Pancreas (tissue), 10 donors: ENCODE data around the gene ULBP2. TPM values are rescaled to one million over a fixed set of nuclear protein-coding genes. Genes with fewer than 3 reads are reported as not detected.
A peak's percentile ranks its signal among the peaks of the same experiment; 100 is the strongest.

Source experiments
- ATAC-seq, 4 donors: fragments of 200-7000 bp; cut with Tn5 transposase; one replicate each; pipeline versions ENCODE4 v1.8.0 to v1.9.1; 2020; ENCODE audit warnings: mild to moderate bottlenecking in 4 of 4, moderate library complexity in 4 of 4
- DNase-seq, 6 donors: peaks; one replicate each; pipeline ENCODE4 v3.0.0-alpha.2; 2020
- FAIRE-seq: peaks from 2 replicates; lab custom pipeline; 2012; peaks lifted over from hg19 to GRCh38; lab: Jason Lieb, UNC
- H3K27ac ChIP-seq, 4 donors: fragments of 200-600 bp; sonication (generic); 1 replicate in 3 of 4; 2 replicates in 1 of 4; pipeline versions ENCODE4 v1.5.0 to v1.8.0; 2020
- H3K27me3 ChIP-seq, 4 donors: fragments of 200-600 bp; one replicate each; pipeline ENCODE4 v1.8.0; 2021
- H3K36me3 ChIP-seq, 3 donors: fragments of 200-600 bp; sonication (generic) in 1 of 3; one replicate each; pipeline versions ENCODE4 v1.5.0 to v1.8.0; 2020 to 2021
- H3K4me1 ChIP-seq, 3 donors: fragments of 200-600 bp; one replicate each; pipeline ENCODE4 v1.8.0; 2021
- H3K4me3 ChIP-seq, 4 donors: fragments of 200-600 bp; sonication (generic) in 2 of 4; one replicate each; pipeline versions ENCODE4 v1.5.0 to v1.8.0; 2020 to 2021
- H3K9me3 ChIP-seq, 4 donors: fragments of 200-600 bp; one replicate each; pipeline ENCODE4 v1.8.0; 2021
- WGBS, 2 donors: extraction: QIAGEN DNeasy Blood & Tissue Kit; methylation state at CpG; one replicate each; pipeline ENCODE4 v1.1.7; 2013; 5-methylcytosine and 5-hydroxymethylcytosine counted together
- intact Hi-C, 3 donors: fragments of 100-400 bp; cut with DNase I; formaldehyde crosslinking; loops; one replicate each; pipeline versions ENCODE4 v1.11.1 to v1.14.2; 2022
- polyA plus RNA-seq, 2 donors: library from polyadenylated mRNA; stranded (reverse); fragments of 200-250 nt; gene quantifications; one replicate each; pipeline ENCODE4 v1.2.3, GENCODE V29; 2013
- total RNA-seq, 6 donors: library from RNA; stranded (reverse); fragmentation: NEBNext Ultra II Directional in 4 of 6; extraction: Animal tissue kit (Norgen Biotek cat#: 25700) in 4 of 6; gene quantifications; one replicate each; pipeline versions ENCODE4 v1.2.1 to v1.2.4, GENCODE V29; 2021 to 2023
- TF ChIP-seq, protein P1 (sequence below), 4 donors: fragments of 200-600 bp; sonication (generic) in 3 of 4; IDR thresholded peaks; one replicate each; pipeline versions ENCODE4 v1.5.0 to v1.8.0; 2021; ENCODE audit warnings: antibody characterized with exemption in 4 of 4
- donor health status: healthy with polysubstance abuse.
- donor health status: DM: no; HTN: no; CAD: no; lungs with moderate emphysema.
- donor health status: DM: no; HTN: no; CAD: no.
- donor health status: control.
- donor health status: control.
- donor health status: Bipolar disorder and iron deficiency.
- donor health status: DM: yes; HTN: yes; CAD: no.
- donor health status: DM: no; HTN: no; CAD: no.
- donor health status: DM: no; HTN: no; CAD: no.
- donor health status: DM: yes; HTN: yes; CAD: no.

ULBP2 gene
- total and polyA plus RNA-seq, 8 donors, result 0.19 to 0.37 (median 0.25) TPM; not detected in 3

- Histone ChIP-seq H3K27ac (peak overlapping the region in 1 of 4 donors; percentile 0), H3K4me1 (peaks cover 3 to 6% (median 5%) of the 10 kb centered on the region in 3 donors), H3K4me3 (no peak overlapping the region), H3K9me3 (no peaks in the 10 kb centered on the region), H3K27me3 (no peaks in the 10 kb centered on the region), H3K36me3 (no peaks in the 10 kb centered on the region)
- FAIRE-seq (no peak), ATAC-seq (peak in 3 of 4 donors; percentile 26 to 72 (median 71)), DNase-seq (peak in 2 of 6 donors; percentile 22 to 56)
- intact Hi-C loops, result no loop called here
- TF ChIP-seq, protein P1, sequence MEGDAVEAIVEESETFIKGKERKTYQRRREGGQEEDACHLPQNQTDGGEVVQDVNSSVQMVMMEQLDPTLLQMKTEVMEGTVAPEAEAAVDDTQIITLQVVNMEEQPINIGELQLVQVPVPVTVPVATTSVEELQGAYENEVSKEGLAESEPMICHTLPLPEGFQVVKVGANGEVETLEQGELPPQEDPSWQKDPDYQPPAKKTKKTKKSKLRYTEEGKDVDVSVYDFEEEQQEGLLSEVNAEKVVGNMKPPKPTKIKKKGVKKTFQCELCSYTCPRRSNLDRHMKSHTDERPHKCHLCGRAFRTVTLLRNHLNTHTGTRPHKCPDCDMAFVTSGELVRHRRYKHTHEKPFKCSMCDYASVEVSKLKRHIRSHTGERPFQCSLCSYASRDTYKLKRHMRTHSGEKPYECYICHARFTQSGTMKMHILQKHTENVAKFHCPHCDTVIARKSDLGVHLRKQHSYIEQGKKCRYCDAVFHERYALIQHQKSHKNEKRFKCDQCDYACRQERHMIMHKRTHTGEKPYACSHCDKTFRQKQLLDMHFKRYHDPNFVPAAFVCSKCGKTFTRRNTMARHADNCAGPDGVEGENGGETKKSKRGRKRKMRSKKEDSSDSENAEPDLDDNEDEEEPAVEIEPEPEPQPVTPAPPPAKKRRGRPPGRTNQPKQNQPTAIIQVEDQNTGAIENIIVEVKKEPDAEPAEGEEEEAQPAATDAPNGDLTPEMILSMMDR (IDR thresholded peaks at IDR 0.05), result no peak
- WGBS, 2 donors, result 68 to 71% methylated on average over 13 of the region's 13 CpGs
These were observed 44.7 kb upstream of the ULBP2 start for GRCh38 chr6:149897015-149897697.

DNA sequence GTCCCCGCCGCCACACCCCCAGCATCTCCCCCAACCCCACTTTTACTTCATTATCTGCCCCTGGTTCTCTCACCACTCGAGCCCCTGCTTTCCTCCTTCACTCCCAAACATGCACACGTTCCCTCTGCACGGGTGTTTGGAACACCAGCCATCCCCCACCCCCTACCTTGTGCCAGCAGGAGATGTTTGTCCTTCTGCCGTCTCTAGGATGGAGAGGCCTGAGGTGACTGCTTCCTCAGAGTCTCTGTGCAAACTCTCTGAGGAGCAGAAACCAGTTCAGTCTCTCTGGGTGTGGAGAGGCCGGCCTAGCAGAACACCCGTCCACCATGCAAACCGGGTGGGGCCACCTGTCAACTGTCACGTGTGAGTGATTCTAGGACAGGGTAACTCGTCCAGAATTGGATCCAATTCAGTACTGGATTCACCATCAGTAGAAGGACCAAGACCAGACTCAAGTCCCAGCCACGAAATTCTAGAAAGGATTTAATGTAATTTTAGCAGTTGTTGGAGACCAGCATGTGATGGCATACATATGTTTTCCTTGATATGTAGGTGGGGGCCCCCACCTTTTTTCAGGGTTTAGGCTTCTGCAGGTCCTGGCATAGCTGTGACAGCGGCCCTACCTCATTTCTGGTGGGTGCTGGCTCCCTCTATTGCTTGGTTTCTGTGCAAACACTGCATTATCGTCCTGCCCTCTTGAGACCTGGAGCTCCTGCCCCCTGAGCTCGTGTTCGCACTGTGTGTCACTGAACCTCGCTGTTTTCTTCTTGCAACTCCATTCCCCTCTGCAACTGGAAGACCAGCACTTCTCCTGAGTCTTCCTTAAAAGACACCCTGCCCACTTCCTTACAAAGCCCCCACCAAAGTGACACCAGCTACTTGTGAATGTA, 43.7 kb upstream of the ULBP2 start, which contains the start of gene RAET1E:
Gene RAET1E, minus strand, starts transcription at position 259 of the 890 bp plus-strand sequence. CDS start 7,212 bp downstream, outside the sequence.
- no peak for ATAC-seq
- DNase-seq, result no peak
- intact Hi-C loops, result no loop called here
- FAIRE-seq, result no peak
- Histone ChIP-seq H3K9me3 (no peaks in the 10 kb centered on the region), H3K27me3 (no peaks in the 10 kb centered on the region), H3K27ac (peak within 1 kb of the TSS in 1 of 4 donors; percentile 0), H3K4me1 (peaks cover 3 to 6% (median 5%) of the 10 kb centered on the region in 3 donors), H3K4me3 (no peak within 1 kb of the TSS), H3K36me3 (no peaks in the 10 kb centered on the region)
- WGBS, 2 donors, result 76 to 78% methylated on average over 17 of the region's 17 CpGs
- TF ChIP-seq, protein P1 (IDR thresholded peaks at IDR 0.05), result no peak

DNA sequence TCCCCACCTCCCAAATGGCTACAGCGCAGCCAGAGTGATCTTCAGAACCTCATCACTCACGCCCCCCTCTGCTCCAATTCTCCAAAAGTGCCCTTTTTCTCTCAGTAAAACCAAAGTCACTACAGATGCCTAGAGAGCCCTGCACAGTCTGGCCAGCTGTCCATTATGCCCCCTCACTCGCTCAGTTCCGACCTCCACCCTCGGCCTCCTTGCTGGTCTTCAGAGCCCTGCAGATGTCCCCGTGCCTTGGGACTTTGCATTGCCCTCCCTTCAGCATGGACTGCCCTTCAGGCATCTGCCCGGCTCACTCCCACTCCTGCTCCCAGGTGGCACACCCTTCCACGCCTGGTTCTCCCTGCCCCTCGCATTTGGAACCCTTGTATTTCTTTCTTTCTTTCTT, 42.8 kb upstream of the ULBP2 start:
- no peak for ATAC-seq
- 91 to 92% methylated on average over 9 of the region's 9 CpGs for WGBS, 2 donors
- intact Hi-C loops, result no loop called here

GRCh38 chr6:149899486-149899885, 42.3 kb upstream of the ULBP2 start:
- intact Hi-C loops, result no loop called here
- Histone ChIP-seq H3K27ac (no peak overlapping the region), H3K4me1 (peaks cover 3 to 6% (median 5%) of the 10 kb centered on the region in 3 donors), H3K9me3 (no peaks in the 10 kb centered on the region), H3K27me3 (no peaks in the 10 kb centered on the region), H3K4me3 (no peak overlapping the region), H3K36me3 (no peaks in the 10 kb centered on the region)
- FAIRE-seq (no peak), DNase-seq (no peak), ATAC-seq (no peak)
- TF ChIP-seq, protein P1 (IDR thresholded peaks at IDR 0.05), result no peak
- WGBS, 2 donors, result 92 to 93% methylated on average over 6 of the region's 6 CpGs

More for the DNA sequence above, 42.8 kb upstream of the ULBP2 start:
- no peaks in the 10 kb centered on the region for H3K27me3 ChIP-seq
- TF ChIP-seq, protein P1 (IDR thresholded peaks at IDR 0.05), result no peak
- no peak for DNase-seq
- H3K36me3 ChIP-seq, result no peaks in the 10 kb centered on the region
- peaks cover 3 to 6% (median 5%) of the 10 kb centered on the region in 3 donors for H3K4me1 ChIP-seq
- no peaks in the 10 kb centered on the region for H3K9me3 ChIP-seq
- FAIRE-seq, result no peak
- H3K27ac ChIP-seq, result no peak overlapping the region
- no peak overlapping the region for H3K4me3 ChIP-seq
